ENCODE measurements around the gene CNTNAP2.
A peak's percentile ranks its signal among the peaks of the same experiment; 100 is the strongest.
"Not testable (repeated sequence)": the region's sequence is repeated elsewhere in the genome, so short reads cannot be mapped to it uniquely, and the experiment has no call there.

Gene CNTNAP2

GRCh38 chr7:148296994-148297644, 2180.5 kb downstream of the CNTNAP2 start:
- DNase-seq: no peak

- DNase-seq: not testable (repeated sequence)
Measured at GRCh38 chr7:148298768-148299167, 2182.2 kb downstream of the CNTNAP2 start.

GRCh38 chr7:148299350-148300276, 2183.0 kb downstream of the CNTNAP2 start:
- DNase-seq: no peak

GRCh38 chr7:148302436-148302835, 2185.8 kb downstream of the CNTNAP2 start:
- DNase-seq: not testable (repeated sequence)

- no peak for DNase-seq
Measured at GRCh38 chr7:148303295-148304082, 2186.9 kb downstream of the CNTNAP2 start.

GRCh38 chr7:148304083-148304335, 2187.4 kb downstream of the CNTNAP2 start:
- DNase-seq: no peak

GRCh38 chr7:148304456-148304855, 2187.9 kb downstream of the CNTNAP2 start:
- no peak for DNase-seq

GRCh38 chr7:148306759-148307158, 2190.2 kb downstream of the CNTNAP2 start:
- peak; percentile 12 to 42 for DNase-seq

GRCh38 chr7:148318102-148318811, 2201.7 kb downstream of the CNTNAP2 start:
- no peak for DNase-seq

GRCh38 chr7:148318838-148319237, 2202.2 kb downstream of the CNTNAP2 start:
- no peak for DNase-seq

- DNase-seq: no peak
Measured at GRCh38 chr7:148319316-148319808, 2202.8 kb downstream of the CNTNAP2 start.

GRCh38 chr7:148325208-148325607, 2208.6 kb downstream of the CNTNAP2 start:
- DNase-seq: no peak

GRCh38 chr7:148327379-148327778, 2210.8 kb downstream of the CNTNAP2 start:
- DNase-seq: no peak

- DNase-seq: no peak
Measured at GRCh38 chr7:148328906-148329305, 2212.3 kb downstream of the CNTNAP2 start.

GRCh38 chr7:148330124-148330818, 2213.7 kb downstream of the CNTNAP2 start:
- DNase-seq: no peak

GRCh38 chr7:148330822-148331221, 2214.2 kb downstream of the CNTNAP2 start:
- DNase-seq: no peak

- DNase-seq: not testable (repeated sequence)
Measured at GRCh38 chr7:148331456-148331855, 2214.9 kb downstream of the CNTNAP2 start.

GRCh38 chr7:148332191-148333186, 2215.9 kb downstream of the CNTNAP2 start:
- no peak for DNase-seq

GRCh38 chr7:148334441-148334956, 2217.9 kb downstream of the CNTNAP2 start:
- DNase-seq: no peak

GRCh38 chr7:148334959-148335577, 2218.5 kb downstream of the CNTNAP2 start:
- DNase-seq: no peak
